HL-60 (cell line): ENCODE results near the gene NCK2.

Experiments used
- CTCF ChIP-seq: IDR thresholded peaks from one replicate; pipeline ENCODE4 v1.5.1; 2011; ENCODE audit warnings: low read length, control low read depth, inconsistent platforms; ENCODE audit not compliant: insufficient read depth
- POLR2AphosphoS5 ChIP-seq: IDR thresholded peaks from 2 replicates; pipeline ENCODE4 v1.6.1; 2012; ENCODE audit warnings: low read depth

GRCh38 chr2:105778080-105778607 is 33.4 kb downstream of the NCK2 start:
- TF ChIP-seq CTCF (no peak), POLR2AphosphoS5 (no peak)
